GM23248 (cell line): ENCODE data around the gene TM4SF18.

Experiments
- EZH2 ChIP-seq: fragments of 200-600 bp; sonication (generic); IDR thresholded peaks from 2 replicates; pipeline ENCODE4 v1.6.1; 2018; ENCODE audit warnings: antibody characterized with exemption, mild to moderate bottlenecking; ENCODE audit not compliant: insufficient read depth, poor library complexity, severe bottlenecking
- EZH2phosphoT487 ChIP-seq: fragments of 200-600 bp; sonication (generic); IDR thresholded peaks from 2 replicates; pipeline ENCODE4 v1.6.1; 2018; ENCODE audit warnings: antibody characterized with exemption, moderate library complexity, mild to moderate bottlenecking, low read depth; ENCODE audit not compliant: insufficient read depth

- no peak for TF ChIP-seq EZH2phosphoT487
- no peak for TF ChIP-seq EZH2
Measured at GRCh38 chr3:149366031-149366430, 32.6 kb upstream of the TM4SF18 start.
